Measurements from ENCODE around the gene SLC17A9. TPM values are rescaled to one million over a fixed set of nuclear protein-coding genes. Genes with fewer than 3 reads are reported as not detected.

The SLC17A9 gene
- total RNA-seq, 2 experiments from 2014 or later: 47.3 to 48.5 TPM

- POLR2A ChIA-PET: interaction anchor here (4.6 kb wide), 1 partner anchor 8 kb away, joined by 31 read pairs; the partner anchor contains the start of gene GID8
Measured at GRCh38 chr20:62929051-62929538, 23.4 kb upstream of the SLC17A9 start.

GRCh38 chr20:62931464-62931863 lies 21.0 kb upstream of the SLC17A9 start:
- ChIA-PET POLR2A (no interaction called here), CTCF (no interaction called here)

More at GRCh38 chr20:62929051-62929538, 23.4 kb upstream of the SLC17A9 start:
- CTCF ChIA-PET: interaction anchor here (0.9 to 2.8 kb wide), 2 partner anchors 8 to 11 kb away, joined by 3 to 12 read pairs; partner anchors contain the start of gene GID8

GRCh38 chr20:62933966-62934365 lies 18.5 kb upstream of the SLC17A9 start:
- POLR2A ChIA-PET: no interaction called here

GRCh38 chr20:62935204-62935967 lies 17.1 kb upstream of the SLC17A9 start:
- POLR2A ChIA-PET: interaction anchor here (0.8 to 4.6 kb wide), 2 partner anchors 9 to 19 kb away, joined by 3 to 31 read pairs; partner anchors contain the start of gene DIDO1
- CTCF ChIA-PET: interaction anchor here (1.3 to 2.2 kb wide), 3 partner anchors 9 to 21 kb away, joined by 4 to 6 read pairs (median 4); no protein-coding TSS in a partner anchor

More at GRCh38 chr20:62933966-62934365, 18.5 kb upstream of the SLC17A9 start:
- CTCF ChIA-PET: interaction anchor here (1.3 to 2.2 kb wide), 2 partner anchors 20 to 119 kb away, joined by 3 to 6 read pairs; no protein-coding TSS in a partner anchor

- CTCF ChIA-PET: interaction anchor here (1.3 to 2.2 kb wide), 4 partner anchors 8 to 22 kb away, joined by 4 to 12 read pairs (median 5); partner anchors contain the start of gene DIDO1
- POLR2A ChIA-PET: interaction anchor here (0.8 to 4.6 kb wide), 2 partner anchors 9 to 18 kb away, joined by 3 to 31 read pairs; partner anchors contain the start of gene DIDO1
Measured at GRCh38 chr20:62935968-62936585, 16.4 kb upstream of the SLC17A9 start.

- ChIA-PET POLR2A (interaction anchor here (0.7 to 4.6 kb wide), 6 partner anchors 11 to 286 kb away, joined by 3 to 31 read pairs (median 5); partner anchors contain the start of genes DIDO1 and SLC17A9), CTCF (interaction anchor here (1.0 to 2.9 kb wide), 5 partner anchors 10 to 36 kb away, joined by 3 to 12 read pairs (median 7); partner anchors contain the start of gene DIDO1)
Measured at GRCh38 chr20:62937268-62938104, 15.0 kb upstream of the SLC17A9 start.

- CTCF ChIA-PET: interaction anchor here (0.6 to 2.9 kb wide), 6 partner anchors 11 to 37 kb away, joined by 3 to 12 read pairs (median 6); partner anchors contain the start of gene DIDO1
- POLR2A ChIA-PET: interaction anchor here (0.7 to 4.6 kb wide), 3 partner anchors 11 to 287 kb away, joined by 3 to 31 read pairs (median 16); partner anchors contain the start of genes DIDO1 and SLC17A9
Measured at GRCh38 chr20:62938105-62938888, 14.2 kb upstream of the SLC17A9 start, which contains the start of gene GID8. TSS of gene GID8 (plus strand) at chr20:62938147. CDS start at chr20:62941503, 3,356 bp downstream.

- ChIA-PET CTCF (no interaction called here), POLR2A (no interaction called here)
Measured at GRCh38 chr20:62940875-62941274, 11.6 kb upstream of the SLC17A9 start.

GRCh38 chr20:62941792-62942191 lies 10.7 kb upstream of the SLC17A9 start:
- POLR2A ChIA-PET: no interaction called here
- CTCF ChIA-PET: no interaction called here

GRCh38 chr20:62942456-62942855 lies 10.1 kb upstream of the SLC17A9 start:
- POLR2A ChIA-PET: no interaction called here
- CTCF ChIA-PET: no interaction called here

- ChIA-PET CTCF (no interaction called here), POLR2A (no interaction called here)
Measured at GRCh38 chr20:62943396-62943795, 9.1 kb upstream of the SLC17A9 start.

GRCh38 chr20:62944184-62944583 lies 8.3 kb upstream of the SLC17A9 start:
- ChIA-PET POLR2A (interaction anchor here (0.6 kb wide), 1 partner anchor 25 kb away, joined by 3 read pairs; no protein-coding TSS in a partner anchor), CTCF (interaction anchor here (0.9 kb wide), 1 partner anchor 9 kb away, joined by 3 read pairs; no protein-coding TSS in a partner anchor)

- POLR2A ChIA-PET: interaction anchor here (0.6 kb wide), 1 partner anchor 25 kb away, joined by 3 read pairs; no protein-coding TSS in a partner anchor
Measured at GRCh38 chr20:62944746-62945145, 7.8 kb upstream of the SLC17A9 start.

GRCh38 chr20:62945771-62946339 lies 6.7 kb upstream of the SLC17A9 start:
- ChIA-PET CTCF (no interaction called here), POLR2A (no interaction called here)

More at GRCh38 chr20:62944746-62945145, 7.8 kb upstream of the SLC17A9 start:
- CTCF ChIA-PET: no interaction called here

GRCh38 chr20:62946918-62947317 lies 5.6 kb upstream of the SLC17A9 start:
- ChIA-PET CTCF (no interaction called here), POLR2A (no interaction called here)

- ChIA-PET POLR2A (no interaction called here), CTCF (no interaction called here)
Measured at GRCh38 chr20:62947532-62948300, 4.8 kb upstream of the SLC17A9 start.

Data from activated CD8-positive, alpha-beta memory T cell treated with anti-CD3 and anti-CD28 coated beads for 36 hours (primary cell).